ENCODE data around the gene CYLD.

CYLD gene

DNA sequence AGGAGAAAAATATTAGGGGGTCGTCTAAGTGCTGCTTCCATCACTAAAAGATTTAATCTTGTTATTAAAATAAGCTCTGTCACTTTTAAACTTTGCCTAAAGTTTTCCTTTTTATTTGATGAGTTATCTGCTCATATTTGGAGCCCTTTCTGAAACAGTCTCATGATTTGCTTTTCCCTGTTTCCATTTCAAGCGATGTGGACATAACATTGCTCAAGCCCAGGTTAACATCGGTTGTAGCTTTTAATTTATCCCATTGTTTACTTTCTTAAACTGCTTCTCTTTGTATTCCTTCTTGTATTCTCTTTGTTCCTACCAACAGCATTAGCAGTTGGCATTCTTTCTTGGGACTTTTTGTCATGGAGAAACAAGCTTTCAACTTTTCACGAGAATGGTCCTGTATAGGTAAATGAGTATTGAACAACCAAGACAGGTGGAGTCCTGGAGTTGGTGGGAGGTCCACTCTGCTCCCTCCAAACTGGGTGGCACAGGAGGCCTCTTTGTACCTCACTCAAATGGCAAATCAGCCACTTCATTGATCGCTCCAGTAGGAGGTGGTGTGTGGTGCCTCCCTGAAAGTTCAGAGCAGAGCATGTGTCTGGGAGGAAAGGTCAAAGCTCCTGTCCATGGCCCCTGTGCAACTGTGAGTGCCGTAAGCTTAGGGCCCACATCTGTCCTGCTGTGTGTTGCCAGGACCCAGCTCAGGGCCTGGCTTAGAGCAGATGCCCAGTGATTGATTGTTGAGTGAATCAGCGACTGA is 107.0 kb downstream of the CYLD start:
- DNase-seq = no peak
